ENCODE measurements around the gene ARFGAP2. TPM values are rescaled to one million over a fixed set of nuclear protein-coding genes. Genes with fewer than 3 reads are reported as not detected.

ARFGAP2 gene
- total RNA-seq, 1 donor from 2014 or later: 99.9 TPM

DNA sequence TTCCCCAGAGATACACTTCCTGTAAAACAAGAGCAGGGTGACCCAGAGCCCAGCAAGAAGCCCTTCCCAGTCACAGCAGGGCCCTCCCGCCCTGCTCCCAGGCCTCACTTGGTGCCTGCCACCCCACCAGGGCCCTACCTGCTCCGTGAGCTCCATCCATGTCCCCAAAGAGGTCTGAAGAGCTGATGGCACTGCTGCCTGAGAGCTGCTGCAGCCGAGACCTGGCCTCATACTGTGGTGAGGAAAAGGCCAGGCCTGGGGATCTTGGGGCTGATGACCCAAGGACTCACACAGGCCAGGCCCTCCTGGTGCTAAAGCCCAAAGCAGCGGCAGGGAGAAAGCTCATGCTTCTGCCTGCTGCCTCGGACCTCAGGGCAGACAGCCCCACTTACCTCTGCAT, 10.3 kb downstream of the ARFGAP2 start:
- H3K27me3 Mint-ChIP-seq: no peaks in the 10 kb centered on the region
- peak overlapping the region; percentile 41 for H3K27ac Mint-ChIP-seq
- H3K4me3 Mint-ChIP-seq: no peak overlapping the region
- no peaks in the 10 kb centered on the region for H3K9me3 Mint-ChIP-seq
- H3K4me1 Mint-ChIP-seq (ENCODE audit: unreplicated experiment): no peaks in the 10 kb centered on the region
- TF ChIP-seq, protein P1, sequence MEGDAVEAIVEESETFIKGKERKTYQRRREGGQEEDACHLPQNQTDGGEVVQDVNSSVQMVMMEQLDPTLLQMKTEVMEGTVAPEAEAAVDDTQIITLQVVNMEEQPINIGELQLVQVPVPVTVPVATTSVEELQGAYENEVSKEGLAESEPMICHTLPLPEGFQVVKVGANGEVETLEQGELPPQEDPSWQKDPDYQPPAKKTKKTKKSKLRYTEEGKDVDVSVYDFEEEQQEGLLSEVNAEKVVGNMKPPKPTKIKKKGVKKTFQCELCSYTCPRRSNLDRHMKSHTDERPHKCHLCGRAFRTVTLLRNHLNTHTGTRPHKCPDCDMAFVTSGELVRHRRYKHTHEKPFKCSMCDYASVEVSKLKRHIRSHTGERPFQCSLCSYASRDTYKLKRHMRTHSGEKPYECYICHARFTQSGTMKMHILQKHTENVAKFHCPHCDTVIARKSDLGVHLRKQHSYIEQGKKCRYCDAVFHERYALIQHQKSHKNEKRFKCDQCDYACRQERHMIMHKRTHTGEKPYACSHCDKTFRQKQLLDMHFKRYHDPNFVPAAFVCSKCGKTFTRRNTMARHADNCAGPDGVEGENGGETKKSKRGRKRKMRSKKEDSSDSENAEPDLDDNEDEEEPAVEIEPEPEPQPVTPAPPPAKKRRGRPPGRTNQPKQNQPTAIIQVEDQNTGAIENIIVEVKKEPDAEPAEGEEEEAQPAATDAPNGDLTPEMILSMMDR (conservative IDR thresholded peaks at IDR 0.05): no peak
- H3K36me3 Mint-ChIP-seq: peaks cover 4% of the 10 kb centered on the region
- no peak for DNase-seq (ENCODE audit: extremely low spot score, unreplicated experiment)

DNA sequence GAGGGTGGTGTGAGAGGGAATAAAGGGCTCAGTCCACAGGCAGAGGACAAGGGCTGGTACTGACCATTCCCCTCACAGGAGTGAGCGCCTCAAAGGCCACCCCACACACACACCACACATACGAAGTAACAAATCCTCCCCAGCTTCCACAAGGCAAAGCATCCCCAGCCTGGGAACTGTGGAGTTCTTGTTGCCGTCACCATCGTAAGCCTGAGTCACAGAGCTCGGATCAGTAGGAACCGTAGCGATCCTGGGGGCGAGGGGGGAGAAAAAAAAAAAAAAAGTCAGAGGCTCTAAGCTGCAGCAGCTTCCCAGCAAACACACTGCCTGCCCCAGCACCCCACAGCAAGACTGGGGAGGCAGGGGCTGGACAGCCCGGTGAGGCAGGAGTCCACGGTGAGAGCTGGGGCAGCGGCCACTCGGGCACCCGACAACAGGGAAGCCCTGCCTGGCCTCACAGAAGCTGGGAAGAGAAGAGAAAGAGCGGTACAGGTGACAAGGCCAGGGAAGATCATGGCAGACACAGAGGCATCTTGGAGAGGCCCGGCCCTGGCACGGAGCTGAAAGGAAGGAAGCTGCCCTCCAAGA, 11.3 kb downstream of the ARFGAP2 start:
- Mint-ChIP-seq H3K9me3 (no peaks in the 10 kb centered on the region), H3K4me3 (no peak overlapping the region), H3K27ac (peak overlapping the region; percentile 16), H3K36me3 (no peaks in the 10 kb centered on the region), H3K27me3 (no peaks in the 10 kb centered on the region), H3K4me1 (ENCODE audit: unreplicated experiment) (no peaks in the 10 kb centered on the region)
- TF ChIP-seq, protein P1 (conservative IDR thresholded peaks at IDR 0.05): no peak
- DNase-seq (ENCODE audit: extremely low spot score, unreplicated experiment): no peak

DNA sequence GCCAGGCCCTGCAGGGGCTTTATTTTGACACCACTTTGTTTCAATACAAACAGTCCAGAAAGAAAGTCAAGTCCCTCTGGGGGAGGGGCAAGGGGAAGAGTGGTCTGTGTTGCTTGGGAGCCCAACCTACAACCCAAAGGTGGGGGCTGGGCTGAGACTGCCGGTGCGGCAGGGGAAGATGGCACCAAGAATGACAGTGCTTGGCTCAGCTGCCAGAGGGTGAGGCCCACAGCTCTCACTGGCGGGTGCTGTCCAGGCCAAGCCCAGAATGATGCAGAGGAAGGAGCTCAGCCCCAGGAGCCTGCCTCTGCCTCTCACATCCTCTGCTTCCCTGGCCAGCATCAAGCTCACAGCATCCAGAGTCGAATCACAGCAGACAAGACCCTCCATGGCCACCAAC, 12.4 kb downstream of the ARFGAP2 start:
- TF ChIP-seq, protein P1 (conservative IDR thresholded peaks at IDR 0.05): no peak
- Mint-ChIP-seq H3K27me3 (no peaks in the 10 kb centered on the region), H3K36me3 (no peaks in the 10 kb centered on the region), H3K9me3 (no peaks in the 10 kb centered on the region), H3K4me3 (no peak overlapping the region), H3K27ac (no peak overlapping the region), H3K4me1 (ENCODE audit: unreplicated experiment) (no peaks in the 10 kb centered on the region)
- DNase-seq (ENCODE audit: extremely low spot score, unreplicated experiment): no peak

DNA sequence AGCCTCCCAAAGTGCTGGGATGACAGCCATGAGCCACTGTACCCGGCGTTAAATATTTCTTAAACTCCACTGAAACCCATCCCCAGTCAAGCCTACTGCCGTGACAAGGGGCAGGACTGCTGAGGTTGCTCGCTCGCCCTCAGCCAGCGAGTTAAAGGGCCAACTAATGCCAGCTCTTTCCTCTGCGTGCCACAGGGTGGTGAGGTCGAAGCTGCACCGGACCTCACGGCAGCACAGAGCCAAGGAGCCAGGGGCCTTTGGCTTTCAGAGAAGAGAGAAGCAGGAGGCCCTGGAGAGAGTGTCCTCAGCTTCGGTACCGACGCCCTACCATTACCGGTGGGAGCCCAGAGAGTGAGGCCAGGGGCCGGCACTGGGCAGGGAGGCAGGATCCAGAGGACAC, 12.8 kb downstream of the ARFGAP2 start:
- Mint-ChIP-seq H3K36me3 (no peaks in the 10 kb centered on the region), H3K27me3 (no peaks in the 10 kb centered on the region), H3K4me1 (ENCODE audit: unreplicated experiment) (no peaks in the 10 kb centered on the region), H3K4me3 (no peak overlapping the region), H3K27ac (no peak overlapping the region), H3K9me3 (no peaks in the 10 kb centered on the region)
- no peak for DNase-seq (ENCODE audit: extremely low spot score, unreplicated experiment)
- TF ChIP-seq, protein P1 (conservative IDR thresholded peaks at IDR 0.05): no peak

DNA sequence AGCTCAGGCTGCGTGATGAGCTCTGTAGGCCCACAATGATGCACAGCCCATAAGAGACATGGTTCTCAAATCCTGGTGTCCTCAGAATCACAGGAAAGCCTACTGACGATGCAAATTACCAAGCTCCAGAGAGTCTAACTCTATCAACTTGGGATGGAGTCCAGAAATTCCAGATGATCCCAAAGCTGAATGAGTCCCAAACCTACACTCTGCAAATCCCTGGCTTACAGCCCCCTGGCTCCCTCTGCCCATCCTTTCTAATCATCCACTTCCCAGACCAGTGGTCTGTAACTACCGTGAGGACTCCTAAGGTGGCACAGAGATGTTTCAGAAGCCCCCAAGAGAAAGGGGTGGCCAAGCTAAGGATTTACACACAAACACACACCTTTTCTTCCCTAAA, 13.5 kb downstream of the ARFGAP2 start:
- Mint-ChIP-seq H3K27me3 (no peaks in the 10 kb centered on the region), H3K36me3 (peaks cover 3% of the 10 kb centered on the region), H3K4me3 (no peak overlapping the region), H3K4me1 (ENCODE audit: unreplicated experiment) (no peaks in the 10 kb centered on the region), H3K27ac (no peak overlapping the region), H3K9me3 (no peaks in the 10 kb centered on the region)
- TF ChIP-seq, protein P1 (conservative IDR thresholded peaks at IDR 0.05): no peak
- no peak for DNase-seq (ENCODE audit: extremely low spot score, unreplicated experiment)

DNA sequence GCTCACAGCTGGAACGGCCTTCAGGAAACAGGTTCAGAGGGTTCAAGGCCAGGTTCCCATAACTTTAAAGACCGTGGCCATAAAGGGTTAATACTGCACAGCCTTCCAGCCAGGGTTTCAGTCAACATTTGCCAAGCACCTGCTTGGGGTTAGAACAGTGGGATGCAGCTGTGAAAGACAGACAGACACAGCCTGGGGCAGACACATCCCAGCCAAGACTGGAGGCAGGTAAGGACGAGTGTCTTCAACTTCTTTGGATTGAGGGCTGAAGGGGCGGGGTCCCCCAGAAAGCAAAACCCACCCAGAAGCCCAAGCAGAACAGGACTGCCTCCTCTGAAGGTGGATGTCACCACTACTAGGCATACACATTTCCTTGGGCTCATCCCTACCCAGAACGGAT, 14.3 kb downstream of the ARFGAP2 start:
- H3K27ac Mint-ChIP-seq: no peak overlapping the region

More for the DNA sequence above, 14.3 kb downstream of the ARFGAP2 start:
- DNase-seq (ENCODE audit: extremely low spot score, unreplicated experiment): no peak
- Mint-ChIP-seq H3K4me1 (ENCODE audit: unreplicated experiment) (no peaks in the 10 kb centered on the region), H3K36me3 (peaks cover 5% of the 10 kb centered on the region), H3K27me3 (no peaks in the 10 kb centered on the region), H3K4me3 (no peak overlapping the region), H3K9me3 (no peaks in the 10 kb centered on the region)
- TF ChIP-seq, protein P1 (conservative IDR thresholded peaks at IDR 0.05): no peak
